ENCODE data around the gene PRDX3. TPM values are rescaled to one million over a fixed set of nuclear protein-coding genes. Genes with fewer than 3 reads are reported as not detected.
"Not testable (repeated sequence)": the region's sequence is repeated elsewhere in the genome, so short reads cannot be mapped to it uniquely, and the experiment has no call there.

PRDX3 gene
- total RNA-seq, 2 donors from 2014 or later = 168 to 250 TPM

GRCh38 chr10:119183664-119184412, 5.2 kb upstream of the PRDX3 start:
- no peak for DNase-seq (ENCODE audit: low spot score)
- H3K9me3 ChIP-seq = no peaks in the 10 kb centered on the region
- no peak overlapping the region for H3K4me3 ChIP-seq
- H3K27me3 ChIP-seq = no peaks in the 10 kb centered on the region
- peaks cover 0 to 4% of the 10 kb centered on the region in 2 donors for H3K4me1 ChIP-seq
- TF ChIP-seq CTCF (IDR thresholded peaks at IDR 0.05) = no peak
- no peaks in the 10 kb centered on the region for H3K36me3 ChIP-seq
- no peak overlapping the region for H3K27ac ChIP-seq

- Histone ChIP-seq H3K36me3 (peaks cover 10% of the 10 kb centered on the region), H3K4me1 (peaks cover 0 to 21% of the 10 kb centered on the region in 2 donors)
- H3K27ac ChIP-seq; H3K4me3 ChIP-seq; DNase-seq (ENCODE audit: low spot score); H3K27me3 ChIP-seq; H3K9me3 ChIP-seq: not testable (repeated sequence)
Observed at GRCh38 chr10:119180850-119181400, 2.3 kb upstream of the PRDX3 start.

- no peaks in the 10 kb centered on the region for H3K9me3 ChIP-seq
- peak overlapping the region; percentile 94 to 95 for H3K27ac ChIP-seq
- H3K36me3 ChIP-seq = peaks cover 30% of the 10 kb centered on the region
- peaks cover 0 to 21% of the 10 kb centered on the region in 2 donors for H3K4me1 ChIP-seq
- no peak for DNase-seq (ENCODE audit: low spot score)
- H3K4me3 ChIP-seq = peak overlapping the region; percentile 70 to 91
- TF ChIP-seq CTCF (IDR thresholded peaks at IDR 0.05) = no peak
- no peaks in the 10 kb centered on the region for H3K27me3 ChIP-seq
Observed at GRCh38 chr10:119177708-119178371, 772 bp downstream of the PRDX3 start.

GRCh38 chr10:119176166-119176565, 2.4 kb downstream of the PRDX3 start:
- H3K27ac ChIP-seq = no peak overlapping the region

GRCh38 chr10:119174109-119174508, 4.5 kb downstream of the PRDX3 start:
- no peak for TF ChIP-seq CTCF (IDR thresholded peaks at IDR 0.05)
- H3K9me3 ChIP-seq = no peaks in the 10 kb centered on the region
- no peak overlapping the region for H3K4me3 ChIP-seq
- DNase-seq (ENCODE audit: low spot score) = no peak
- H3K36me3 ChIP-seq = peaks cover 62% of the 10 kb centered on the region
- H3K27me3 ChIP-seq = no peaks in the 10 kb centered on the region
- H3K27ac ChIP-seq = no peak overlapping the region
- peaks cover 0 to 20% of the 10 kb centered on the region in 2 donors for H3K4me1 ChIP-seq

More at GRCh38 chr10:119176166-119176565, 2.4 kb downstream of the PRDX3 start:
- TF ChIP-seq CTCF (IDR thresholded peaks at IDR 0.05) = no peak
- Histone ChIP-seq H3K27me3 (no peaks in the 10 kb centered on the region), H3K4me3 (no peak overlapping the region), H3K4me1 (peaks cover 0 to 21% of the 10 kb centered on the region in 2 donors), H3K36me3 (peaks cover 46% of the 10 kb centered on the region), H3K9me3 (no peaks in the 10 kb centered on the region)
- DNase-seq (ENCODE audit: low spot score) = no peak

- Histone ChIP-seq H3K27me3 (no peaks in the 10 kb centered on the region), H3K4me1 (peaks cover 0 to 18% of the 10 kb centered on the region in 2 donors), H3K4me3 (no peak overlapping the region), H3K27ac (no peak overlapping the region), H3K36me3 (peaks cover 44% of the 10 kb centered on the region), H3K9me3 (no peaks in the 10 kb centered on the region)
- TF ChIP-seq CTCF (IDR thresholded peaks at IDR 0.05) = no peak
- no peak for DNase-seq (ENCODE audit: low spot score)
Observed at GRCh38 chr10:119167041-119167440, 11.6 kb downstream of the PRDX3 start.
